OCI-LY3 (cell line): ENCODE data around the gene MEPE.

Experiments
- CTCF ChIP-seq: fragments of 200-600, 300-600 bp; sonication (generic); IDR thresholded peaks from 2 replicates; pipeline ENCODE4 v1.5.1; 2014; ENCODE audit warnings: antibody characterized with exemption, low read length, low read depth
- EZH2phosphoT487 ChIP-seq: fragments of 200-600 bp; shearing (Covaris generic); IDR thresholded peaks from 2 replicates; pipeline ENCODE4 v1.6.1; 2018; ENCODE audit warnings: antibody characterized with exemption, mixed run types, low read depth

- TF ChIP-seq CTCF (no peak), EZH2phosphoT487 (no peak)
These were observed 18.6 kb downstream of the MEPE start for GRCh38 chr4:87851332-87851731.
